Sigmoid colon (tissue), 7 donors: ENCODE measurements around the gene LMNTD2. TPM values are rescaled to one million over a fixed set of nuclear protein-coding genes. Genes with fewer than 3 reads are reported as not detected.
"Not testable (repeated sequence)": the region's sequence is repeated elsewhere in the genome, so short reads cannot be mapped to it uniquely, and the experiment has no call there.

ENCODE experiments used
- DNase-seq: peaks from one replicate; pipeline ENCODE4 v3.0.0-alpha.2; 2019
- H3K27ac ChIP-seq, 4 donors: fragments of 200-600 bp; sonication (generic); one replicate each; pipeline ENCODE4 v1.5.1; 2016 to 2019; ENCODE audit warnings: mild to moderate bottlenecking in 1 of 4
- H3K27me3 ChIP-seq, 3 donors: fragments of 200-600 bp; sonication (generic); one replicate each; pipeline ENCODE4 v1.5.1; 2019; ENCODE audit warnings: mild to moderate bottlenecking in 1 of 3
- H3K36me3 ChIP-seq, 4 donors: fragments of 200-600 bp; sonication (generic); one replicate each; pipeline ENCODE4 v1.5.1; 2016 to 2019
- H3K4me1 ChIP-seq, 4 donors: fragments of 200-600 bp; sonication (generic); one replicate each; pipeline ENCODE4 v1.5.1; 2017 to 2019
- H3K4me3 ChIP-seq, 4 donors: fragments of 200-600 bp; sonication (generic); one replicate each; pipeline ENCODE4 v1.5.1; 2017 to 2019; ENCODE audit warnings: mild to moderate bottlenecking in 2 of 4, moderate library complexity in 1 of 4
- H3K9me3 ChIP-seq, 4 donors: fragments of 200-600 bp in 3 of 4; sonication (generic) in 3 of 4; one replicate each; pipeline versions ENCODE4 v1.5.1 to v1.6.1; 2013 to 2019
- CTCF ChIP-seq, 4 experiments: fragments of 450-650 bp in 3 of 4; fragments of 200-600 bp in 1 of 4; IDR thresholded peaks; one replicate each; pipeline ENCODE4 v1.5.1; 2016 to 2019; ENCODE audit warnings: antibody characterized with exemption in 4 of 4, mild to moderate bottlenecking in 3 of 4, moderate library complexity in 2 of 4
- EP300 ChIP-seq, 4 donors: sonication (generic); formaldehyde crosslinking; IDR thresholded peaks; one replicate each; pipeline ENCODE4 v1.6.1; 2017; ENCODE audit warnings: antibody characterized with exemption in 4 of 4
- POLR2A ChIP-seq, 2 donors: fragments of 450-650 bp; IDR thresholded peaks; one replicate each; pipeline ENCODE4 v1.6.1; 2016; ENCODE audit warnings: antibody characterized with exemption in 2 of 2, mild to moderate bottlenecking in 2 of 2, moderate library complexity in 2 of 2
- POLR2AphosphoS5 ChIP-seq, 4 donors: sonication (generic); formaldehyde crosslinking; IDR thresholded peaks; one replicate each; pipeline ENCODE4 v1.6.1; 2017; ENCODE audit warnings: antibody characterized with exemption in 4 of 4
- WGBS, 2 donors: extraction: QIAGEN DNeasy Blood & Tissue Kit; methylation state at CpG; one replicate each; pipeline ENCODE4 v1.1.7; 2013; 5-methylcytosine and 5-hydroxymethylcytosine counted together
- intact Hi-C: fragments of 100-400 bp; cut with DNase I; formaldehyde crosslinking; loops from one replicate; pipeline ENCODE4 v1.15.1; 2023
- polyA plus RNA-seq, 3 donors: library from polyadenylated mRNA; stranded (reverse); fragments of 200-250 nt; gene quantifications; one replicate each; pipeline ENCODE4 v1.2.3, GENCODE V29; 2013
- total RNA-seq, 4 donors: library from RNA; depleted of rRNA; stranded (reverse); fragments of >200 nt; gene quantifications; one replicate each; pipeline ENCODE4 v1.1.0, GENCODE V29; 2016
- donor health status: healthy with polysubstance abuse.
- donor health status: Bipolar disorder and iron deficiency.
- donor health status: healthy.

The LMNTD2 gene
- total and polyA plus RNA-seq, 7 donors = 0.66 to 6.3 (median 1.3) TPM; not detected in 1

GRCh38 chr11:526192-526591 is 34.3 kb downstream of the LMNTD2 start:
- WGBS, 2 donors = 69 to 84% methylated on average over 17 of the region's 17 CpGs
- H3K9me3 ChIP-seq = no peaks in the 10 kb centered on the region
- H3K4me1 ChIP-seq = no peaks in the 10 kb centered on the region
- TF ChIP-seq CTCF (IDR thresholded peaks at IDR 0.05) (no peak), POLR2A (IDR thresholded peaks at IDR 0.05) (no peak), POLR2AphosphoS5 (IDR thresholded peaks at IDR 0.05) (no peak), EP300 (IDR thresholded peaks at IDR 0.05) (no peak)
- intact Hi-C loops = no loop called here
- DNase-seq = no peak
- H3K27ac ChIP-seq = no peak overlapping the region
- peaks cover 0 to 2% (median under 1%) of the 10 kb centered on the region in 4 donors for H3K36me3 ChIP-seq
- H3K27me3 ChIP-seq = no peaks in the 10 kb centered on the region
- no peak overlapping the region for H3K4me3 ChIP-seq

- peaks cover 0 to 9% (median 4%) of the 10 kb centered on the region in 4 donors for H3K4me1 ChIP-seq
- no peaks in the 10 kb centered on the region for H3K36me3 ChIP-seq
- H3K27ac ChIP-seq = no peak overlapping the region
- DNase-seq = no peak
- 89 to 93% methylated on average over 10 of the region's 10 CpGs for WGBS, 2 donors
- no peak for TF ChIP-seq POLR2AphosphoS5 (IDR thresholded peaks at IDR 0.05)
- no peak for TF ChIP-seq CTCF (IDR thresholded peaks at IDR 0.05)
- TF ChIP-seq POLR2A (IDR thresholded peaks at IDR 0.05) = no peak
- TF ChIP-seq EP300 (IDR thresholded peaks at IDR 0.05) = no peak
- intact Hi-C loops = no loop called here
- H3K4me3 ChIP-seq = no peak overlapping the region
- H3K9me3 ChIP-seq = no peaks in the 10 kb centered on the region
- H3K27me3 ChIP-seq = no peaks in the 10 kb centered on the region
Observed at GRCh38 chr11:521177-521688, 39.3 kb downstream of the LMNTD2 start.

GRCh38 chr11:520428-521176 is 39.9 kb downstream of the LMNTD2 start:
- no peaks in the 10 kb centered on the region for H3K27me3 ChIP-seq
- no peak for DNase-seq
- TF ChIP-seq CTCF (IDR thresholded peaks at IDR 0.05) (no peak), EP300 (IDR thresholded peaks at IDR 0.05) (no peak), POLR2AphosphoS5 (IDR thresholded peaks at IDR 0.05) (no peak), POLR2A (IDR thresholded peaks at IDR 0.05) (no peak)
- no peak overlapping the region for H3K4me3 ChIP-seq
- H3K4me1 ChIP-seq = peaks cover 0 to 9% (median 4%) of the 10 kb centered on the region in 4 donors
- no peak overlapping the region for H3K27ac ChIP-seq
- H3K36me3 ChIP-seq = no peaks in the 10 kb centered on the region
- WGBS, 2 donors = 92 to 94% methylated on average over 39 of the region's 39 CpGs
- H3K9me3 ChIP-seq = no peaks in the 10 kb centered on the region
- intact Hi-C loops = no loop called here

GRCh38 chr11:518463-519202 is 41.9 kb downstream of the LMNTD2 start:
- Histone ChIP-seq H3K36me3 (peaks cover 0 to 13% (median 0%) of the 10 kb centered on the region in 4 donors), H3K27ac (peak overlapping the region; percentile 81 to 90 (median 84)), H3K9me3 (no peaks in the 10 kb centered on the region), H3K4me3 (peak overlapping the region in 3 of 4 donors; percentile 23 to 37 (median 32)), H3K27me3 (no peaks in the 10 kb centered on the region), H3K4me1 (peaks cover 0 to 9% (median 4%) of the 10 kb centered on the region in 4 donors)
- TF ChIP-seq POLR2A (IDR thresholded peaks at IDR 0.05) (no peak), EP300 (IDR thresholded peaks at IDR 0.05) (peak in 1 of 4 donors; percentile 9), CTCF (IDR thresholded peaks at IDR 0.05) (peak; percentile 54 to 99 (median 76)), POLR2AphosphoS5 (IDR thresholded peaks at IDR 0.05) (peak; percentile 14 to 79 (median 41))
- intact Hi-C loops = loop anchor here (1.0 to 2.0 kb wide), 2 partner anchors 16 to 111 kb away; partner anchors contain the start of gene HRAS
- DNase-seq = peak; percentile 98
- WGBS, 2 donors = 4 to 9% methylated on average over 74 of the region's 74 CpGs

- peak overlapping the region in 1 of 4 donors; percentile 81 for H3K27ac ChIP-seq
Observed at GRCh38 chr11:516918-517685, 43.4 kb downstream of the LMNTD2 start.

More at GRCh38 chr11:516918-517685, 43.4 kb downstream of the LMNTD2 start:
- H3K4me1 ChIP-seq, intact Hi-C loops, H3K27me3 ChIP-seq, H3K4me3 ChIP-seq, H3K9me3 ChIP-seq: not testable (repeated sequence)
- peak; percentile 64 for DNase-seq
- 96 to 97% methylated on average over 43 of the region's 43 CpGs for WGBS, 2 donors
- H3K36me3 ChIP-seq = peaks cover 0 to 13% (median 0%) of the 10 kb centered on the region in 4 donors
